GM18517 (cell line): ENCODE results near the gene PTH2R.
"Not testable (repeated sequence)": the region's sequence is repeated elsewhere in the genome, so short reads cannot be mapped to it uniquely, and the experiment has no call there.

Experiments
- ATAC-seq: cut with Tn5 transposase; IDR thresholded peaks from one replicate; pipeline ENCODE4 v1.9.1; 2021; ENCODE audit warnings: mild to moderate bottlenecking, moderate library complexity; ENCODE audit not compliant: unreplicated experiment

PTH2R gene

GRCh38 chr2:208392300-208392699, 14.3 kb upstream of the PTH2R start:
- no peak for ATAC-seq

GRCh38 chr2:208396796-208397195, 9.8 kb upstream of the PTH2R start:
- ATAC-seq: not testable (repeated sequence)

GRCh38 chr2:208399201-208399600, 7.4 kb upstream of the PTH2R start:
- no peak for ATAC-seq

GRCh38 chr2:208407667-208408066, 1.1 kb downstream of the PTH2R start:
- ATAC-seq: no peak

GRCh38 chr2:208413931-208414330, 7.3 kb downstream of the PTH2R start:
- ATAC-seq: no peak

GRCh38 chr2:208415255-208415654, 8.7 kb downstream of the PTH2R start:
- ATAC-seq: no peak

GRCh38 chr2:208415897-208416296, 9.3 kb downstream of the PTH2R start:
- peak; percentile 76 for ATAC-seq

GRCh38 chr2:208426412-208427045, 19.9 kb downstream of the PTH2R start:
- ATAC-seq: no peak

GRCh38 chr2:208437755-208438154, 31.2 kb downstream of the PTH2R start:
- no peak for ATAC-seq

- ATAC-seq: no peak
These were observed 34.1 kb downstream of the PTH2R start for GRCh38 chr2:208440716-208441115.

GRCh38 chr2:208441951-208442350, 35.4 kb downstream of the PTH2R start:
- ATAC-seq: no peak

- not testable (repeated sequence) for ATAC-seq
These were observed 40.9 kb downstream of the PTH2R start for GRCh38 chr2:208447447-208447846.

GRCh38 chr2:208451061-208451460, 44.5 kb downstream of the PTH2R start:
- no peak for ATAC-seq

GRCh38 chr2:208454861-208455260, 48.3 kb downstream of the PTH2R start:
- ATAC-seq: no peak

GRCh38 chr2:208463721-208464120, 57.1 kb downstream of the PTH2R start:
- ATAC-seq: no peak

- no peak for ATAC-seq
These were observed 57.6 kb downstream of the PTH2R start for GRCh38 chr2:208464205-208464604.

GRCh38 chr2:208466151-208466919, 59.7 kb downstream of the PTH2R start:
- peak; percentile 78 for ATAC-seq

- ATAC-seq: no peak
These were observed 60.3 kb downstream of the PTH2R start for GRCh38 chr2:208466920-208467298.

GRCh38 chr2:208467564-208467963, 61.0 kb downstream of the PTH2R start:
- ATAC-seq: no peak

- no peak for ATAC-seq
These were observed 71.1 kb downstream of the PTH2R start for GRCh38 chr2:208477741-208478140.

GRCh38 chr2:208479342-208479741, 72.8 kb downstream of the PTH2R start:
- no peak for ATAC-seq

GRCh38 chr2:208481945-208482344, 75.4 kb downstream of the PTH2R start:
- not testable (repeated sequence) for ATAC-seq
